ENCODE results near the gene PHLDB1.

- TF ChIP-seq, protein P1, sequence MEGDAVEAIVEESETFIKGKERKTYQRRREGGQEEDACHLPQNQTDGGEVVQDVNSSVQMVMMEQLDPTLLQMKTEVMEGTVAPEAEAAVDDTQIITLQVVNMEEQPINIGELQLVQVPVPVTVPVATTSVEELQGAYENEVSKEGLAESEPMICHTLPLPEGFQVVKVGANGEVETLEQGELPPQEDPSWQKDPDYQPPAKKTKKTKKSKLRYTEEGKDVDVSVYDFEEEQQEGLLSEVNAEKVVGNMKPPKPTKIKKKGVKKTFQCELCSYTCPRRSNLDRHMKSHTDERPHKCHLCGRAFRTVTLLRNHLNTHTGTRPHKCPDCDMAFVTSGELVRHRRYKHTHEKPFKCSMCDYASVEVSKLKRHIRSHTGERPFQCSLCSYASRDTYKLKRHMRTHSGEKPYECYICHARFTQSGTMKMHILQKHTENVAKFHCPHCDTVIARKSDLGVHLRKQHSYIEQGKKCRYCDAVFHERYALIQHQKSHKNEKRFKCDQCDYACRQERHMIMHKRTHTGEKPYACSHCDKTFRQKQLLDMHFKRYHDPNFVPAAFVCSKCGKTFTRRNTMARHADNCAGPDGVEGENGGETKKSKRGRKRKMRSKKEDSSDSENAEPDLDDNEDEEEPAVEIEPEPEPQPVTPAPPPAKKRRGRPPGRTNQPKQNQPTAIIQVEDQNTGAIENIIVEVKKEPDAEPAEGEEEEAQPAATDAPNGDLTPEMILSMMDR (IDR thresholded peaks at IDR 0.05) = no peak
- no peak for TF ChIP-seq POLR2A (IDR thresholded peaks at IDR 0.05)
Observed at GRCh38 chr11:118649941-118650340, 42.5 kb downstream of the PHLDB1 start.
